GM19238 (cell line): ENCODE data around the gene GIMD1.

ENCODE experiments used
- DNase-seq: peaks from one replicate; pipeline ENCODE4 v3.0.0; 2011; ENCODE audit warnings: low spot score; ENCODE audit not compliant: insufficient read length

Gene GIMD1

GRCh38 chr4:106315476-106315967 is 53.1 kb downstream of the GIMD1 start:
- no peak for DNase-seq

DNA sequence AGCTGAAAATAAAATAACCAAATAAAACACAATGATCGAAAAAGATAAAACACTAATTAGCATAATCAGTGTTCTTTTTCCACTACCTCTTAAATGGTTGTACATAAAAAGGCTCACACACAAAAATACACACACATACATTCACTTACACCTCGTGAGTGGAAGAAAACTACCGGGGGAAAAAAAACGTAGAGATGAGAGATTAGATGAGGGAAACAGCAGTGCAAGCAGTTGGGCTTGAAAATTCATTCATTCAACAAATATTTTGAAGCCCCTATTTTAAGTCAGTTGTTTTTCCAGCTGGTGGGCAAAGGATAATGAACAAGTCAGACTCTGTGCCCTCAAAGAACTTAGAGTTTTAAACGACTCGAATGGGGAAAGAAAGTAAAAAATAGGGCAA is 53.6 kb downstream of the GIMD1 start:
- DNase-seq, result no peak

- no peak for DNase-seq
Observed at GRCh38 chr4:106312997-106313522, 55.5 kb downstream of the GIMD1 start.

DNA sequence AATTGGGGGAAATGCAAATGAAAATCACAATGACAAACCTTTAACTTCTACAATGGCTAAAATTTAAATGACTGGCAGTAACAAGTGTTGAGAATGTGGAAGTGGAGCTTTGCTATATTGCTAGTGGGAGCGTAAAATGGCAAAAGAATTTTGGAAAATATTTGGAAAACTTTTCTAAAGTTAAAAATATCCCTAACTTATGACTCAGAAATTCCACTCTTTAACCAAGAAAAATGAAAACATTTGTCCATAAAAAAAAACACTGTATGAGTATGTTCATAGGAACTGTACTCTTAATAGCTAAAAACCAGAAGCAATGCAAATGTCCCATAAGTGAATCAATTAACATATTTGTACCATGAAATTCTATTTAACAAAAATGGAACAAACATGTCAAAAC is 56.2 kb downstream of the GIMD1 start:
- no peak for DNase-seq
